ENCODE measurements around the gene WSB1. TPM values are rescaled to one million over a fixed set of nuclear protein-coding genes. Genes with fewer than 3 reads are reported as not detected.

WSB1 gene
- total and polyA plus RNA-seq, 9 of the 15 experiments (the other 6 are each of a cell fraction or from before 2014, with no cell fraction given), result 22.8 to 229 (median 81.1) TPM

- TF ChIP-seq ZNF551 (CRISPR knock-in tag; IDR thresholded peaks at IDR 0.05) (no peak), CBX1 (IDR thresholded peaks at IDR 0.05; ENCODE audit: low read depth) (no peak), ZNF133 (CRISPR knock-in tag; IDR thresholded peaks at IDR 0.05) (no peak), ZSCAN32 (CRISPR knock-in tag; IDR thresholded peaks at IDR 0.05) (no peak), CBX2 (IDR thresholded peaks at IDR 0.05; ENCODE audit: insufficient read depth, low read length, poor library complexity, severe bottlenecking) (no peak), FIP1L1 (IDR thresholded peaks at IDR 0.05; ENCODE audit: low read depth, low read length, poor library complexity, severe bottlenecking) (no peak), CTCF (IDR thresholded peaks at IDR 0.05 in 2 of 3, conservative IDR thresholded peaks at IDR 0.05 in 1 of 3; ENCODE audit: insufficient read depth in 2 of 3, low read depth in 1 of 3, low read length in 3 of 3) (no peak), ZKSCAN3 (CRISPR knock-in tag; IDR thresholded peaks at IDR 0.05) (no peak), DLX4 (CRISPR knock-in tag; IDR thresholded peaks at IDR 0.05) (no peak), DNMT1 (IDR thresholded peaks at IDR 0.05) (no peak), BACH1 (tag; IDR thresholded peaks at IDR 0.05) (peak; percentile 40; the same call in 1 of the 2 replicates), TAF1 (IDR thresholded peaks at IDR 0.05; ENCODE audit: control insufficient read depth, extremely low read depth, insufficient read depth, low read length, severe bottlenecking) (peak; percentile 47), E2F3 (CRISPR knock-in tag; IDR thresholded peaks at IDR 0.05) (no peak), FOXJ3 (CRISPR knock-in tag; IDR thresholded peaks at IDR 0.05) (no peak), ZKSCAN1 (IDR thresholded peaks at IDR 0.05; ENCODE audit: low read depth, low read length) (no peak), SMARCC2 (IDR thresholded peaks at IDR 0.05; ENCODE audit: low read depth) (no peak), CREM (IDR thresholded peaks at IDR 0.05; ENCODE audit: low read depth) (peak; percentile 84), ZNF586 (CRISPR knock-in tag; conservative IDR thresholded peaks at IDR 0.05) (no peak), SMARCA5 (IDR thresholded peaks at IDR 0.05) (no peak), PHF8 (IDR thresholded peaks at IDR 0.05; ENCODE audit: borderline replicate concordance, low read length) (peak; percentile 51; the same call in 1 of the 2 replicates), ZNF431 (CRISPR knock-in tag; IDR thresholded peaks at IDR 0.05) (no peak), MITF (IDR thresholded peaks at IDR 0.05) (no peak), SUPT5H (IDR thresholded peaks at IDR 0.05) (peak; percentile 81), SMARCE1 (IDR thresholded peaks at IDR 0.05) (no peak), HOMEZ (CRISPR knock-in tag; IDR thresholded peaks at IDR 0.05) (no peak), ESRRA (IDR thresholded peaks at IDR 0.05; ENCODE audit: borderline replicate concordance, low read depth) (0 out of 2 replicates have a peak, but pooled peaks have one; percentile 17)
Measured at GRCh38 chr17:27345141-27345904, 51.4 kb downstream of the WSB1 start (continued).
